ENCODE data around the gene PTPRG. TPM values are rescaled to one million over a fixed set of nuclear protein-coding genes. Genes with fewer than 3 reads are reported as not detected.

Gene PTPRG
- total RNA-seq, 2 donors from 2014 or later: 33.9 to 39.2 TPM

DNA sequence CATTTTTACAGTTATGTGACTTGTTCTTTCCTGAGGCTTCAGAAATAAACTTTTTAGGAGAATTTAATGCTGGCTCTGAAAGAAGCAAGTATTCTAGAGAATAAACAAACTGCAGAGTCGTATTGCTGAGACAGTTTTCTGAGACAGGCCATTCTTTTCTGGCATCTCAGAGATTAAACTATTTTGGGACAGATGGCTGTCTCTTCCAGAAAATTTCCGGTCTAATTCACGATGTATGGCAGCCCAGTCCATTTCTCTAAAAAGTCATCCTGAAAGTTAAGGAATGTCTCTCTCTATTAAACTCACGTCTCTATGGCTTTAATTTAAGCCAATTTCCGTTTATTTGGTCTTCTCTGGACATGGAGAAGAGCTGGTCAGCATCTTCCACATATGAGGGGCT lies 603.4 kb downstream of the PTPRG start:
- no peaks in the 10 kb centered on the region for H3K9me3 ChIP-seq
- no peak overlapping the region for H3K27ac ChIP-seq
- no peak for DNase-seq (ENCODE audit: low spot score)
- no peak for TF ChIP-seq CTCF (IDR thresholded peaks at IDR 0.05)
- H3K36me3 ChIP-seq: no peaks in the 10 kb centered on the region
- H3K4me1 ChIP-seq: peaks cover 0 to 41% of the 10 kb centered on the region in 2 donors
- no peak overlapping the region for H3K4me3 ChIP-seq
- H3K27me3 ChIP-seq: no peaks in the 10 kb centered on the region

GRCh38 chr3:62167566-62168262 lies 606.3 kb downstream of the PTPRG start:
- H3K4me1 ChIP-seq: peaks cover 0 to 17% of the 10 kb centered on the region in 2 donors
- no peaks in the 10 kb centered on the region for H3K9me3 ChIP-seq
- H3K36me3 ChIP-seq: no peaks in the 10 kb centered on the region
- no peak for DNase-seq (ENCODE audit: low spot score)
- H3K27ac ChIP-seq: no peak overlapping the region
- no peak overlapping the region for H3K4me3 ChIP-seq
- H3K27me3 ChIP-seq: no peaks in the 10 kb centered on the region
- no peak for TF ChIP-seq CTCF (IDR thresholded peaks at IDR 0.05)

DNA sequence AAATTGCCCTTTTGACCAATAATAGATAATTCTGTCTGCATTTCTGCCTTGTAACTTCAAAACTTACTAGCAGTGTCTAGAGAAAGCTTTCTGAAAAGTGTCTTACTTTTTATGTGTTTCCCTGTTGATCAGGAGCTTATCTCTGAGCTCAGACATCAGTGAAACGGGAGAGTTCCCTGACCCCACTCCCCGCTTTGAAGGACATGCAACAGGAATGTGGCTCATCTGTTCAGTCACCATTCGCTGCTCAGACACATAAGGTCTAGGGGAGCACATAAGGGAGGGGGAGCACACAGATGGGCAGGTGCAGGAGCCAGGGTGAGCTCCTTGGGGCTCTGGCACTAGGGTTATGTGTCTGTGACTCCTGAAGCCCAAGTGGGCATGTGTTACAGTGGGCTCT lies 607.0 kb downstream of the PTPRG start:
- no peak for DNase-seq (ENCODE audit: low spot score)

GRCh38 chr3:62169906-62170660 lies 608.7 kb downstream of the PTPRG start:
- no peak for DNase-seq (ENCODE audit: low spot score)
- Histone ChIP-seq H3K4me1 (peaks cover 0 to 16% of the 10 kb centered on the region in 2 donors), H3K27me3 (no peaks in the 10 kb centered on the region), H3K4me3 (no peak overlapping the region), H3K36me3 (no peaks in the 10 kb centered on the region), H3K9me3 (no peaks in the 10 kb centered on the region), H3K27ac (no peak overlapping the region)
- TF ChIP-seq CTCF (IDR thresholded peaks at IDR 0.05): no peak

More for the DNA sequence above, 607.0 kb downstream of the PTPRG start:
- TF ChIP-seq CTCF (IDR thresholded peaks at IDR 0.05): no peak
- Histone ChIP-seq H3K4me3 (no peak overlapping the region), H3K4me1 (peaks cover 0 to 16% of the 10 kb centered on the region in 2 donors), H3K27me3 (no peaks in the 10 kb centered on the region), H3K9me3 (no peaks in the 10 kb centered on the region), H3K36me3 (no peaks in the 10 kb centered on the region), H3K27ac (no peak overlapping the region)

DNA sequence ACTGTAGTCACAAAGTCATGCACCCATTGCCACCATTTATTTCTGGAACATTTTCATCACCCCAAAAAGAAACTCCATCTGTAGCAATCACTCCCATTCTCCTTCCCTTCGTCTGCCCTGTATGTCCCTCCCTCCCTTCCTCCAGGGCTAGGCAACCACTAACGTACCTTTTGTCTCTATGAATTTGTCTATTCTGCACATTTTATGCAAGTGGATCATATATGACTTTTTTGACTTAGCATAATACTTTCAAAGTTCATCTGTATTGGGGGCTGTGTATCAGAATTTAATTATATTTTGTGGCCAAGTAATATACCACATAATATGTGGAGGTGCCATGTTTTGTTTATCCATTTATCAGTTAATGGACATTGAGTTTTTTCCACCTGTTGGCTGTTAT lies 610.4 kb downstream of the PTPRG start:
- H3K4me3 ChIP-seq: no peak overlapping the region
- no peaks in the 10 kb centered on the region for H3K27me3 ChIP-seq
- DNase-seq (ENCODE audit: low spot score): no peak
- peaks cover 0 to 13% of the 10 kb centered on the region in 2 donors for H3K4me1 ChIP-seq
- TF ChIP-seq CTCF (IDR thresholded peaks at IDR 0.05): no peak
- no peaks in the 10 kb centered on the region for H3K36me3 ChIP-seq
- no peaks in the 10 kb centered on the region for H3K9me3 ChIP-seq
- no peak overlapping the region for H3K27ac ChIP-seq
